HCT116 (cell line): Measurements from ENCODE around the gene PIEZO2.

Experiments
- CEBPB ChIP-seq: IDR thresholded peaks from 2 replicates; pipeline ENCODE4 v1.6.1; 2012; ENCODE audit warnings: low read depth
- EZH2phosphoT487 ChIP-seq: fragments of 200-600 bp; IDR thresholded peaks from 2 replicates; pipeline ENCODE4 v1.6.1; 2018; ENCODE audit warnings: antibody characterized with exemption, borderline replicate concordance
- POLR2A ChIP-seq: IDR thresholded peaks from 2 replicates; pipeline ENCODE4 v1.7.0; 2011; ENCODE audit warnings: borderline replicate concordance; ENCODE audit not compliant: insufficient read depth, insufficient read length; ENCODE audit errors: extremely low read depth
- POLR2AphosphoS5 ChIP-seq: IDR thresholded peaks from 2 replicates; pipeline ENCODE4 v1.6.1; 2011; ENCODE audit warnings: mild to moderate bottlenecking, low read depth, low read length, moderate library complexity
- RAD21 ChIP-seq: IDR thresholded peaks from 2 replicates; pipeline ENCODE4 v1.6.1; 2012; ENCODE audit warnings: low read depth, mild to moderate bottlenecking
- SRF ChIP-seq: IDR thresholded peaks from 2 replicates; pipeline ENCODE4 v1.6.1; 2012; ENCODE audit warnings: low read depth
- TCF7L2 ChIP-seq: IDR thresholded peaks from 2 replicates; pipeline ENCODE4 v1.7.0; 2011; ENCODE audit warnings: borderline replicate concordance, inconsistent platforms; ENCODE audit not compliant: insufficient read depth, insufficient read length; ENCODE audit errors: extremely low read depth
- ZNF274 ChIP-seq: fragments of 200-500 bp; sonication (Bioruptor generic); IDR thresholded peaks from 2 replicates; pipeline ENCODE4 v1.6.1; 2014; ENCODE audit warnings: mild to moderate bottlenecking, low read depth, low read length, inconsistent platforms
- TF ChIP-seq, protein P1 (sequence below): IDR thresholded peaks from 2 replicates; pipeline ENCODE4 v1.6.1; 2011; ENCODE audit warnings: mild to moderate bottlenecking, low read length, moderate library complexity; ENCODE audit not compliant: insufficient replicate concordance; ENCODE audit errors: extremely low read depth
- TF ChIP-seq, protein P2 (sequence below), 3 experiments: fragments of 200-600 bp in 1 of 3; sonication (generic) in 1 of 3; IDR thresholded peaks in 2 of 3; conservative IDR thresholded peaks in 1 of 3; 2 replicates each; pipeline ENCODE4 v1.5.1; 2012 to 2017; ENCODE audit warnings: low read depth in 2 of 3, low read length in 2 of 3, antibody characterized with exemption in 1 of 3, borderline replicate concordance in 1 of 3, control low read depth in 1 of 3, mild to moderate bottlenecking in 1 of 3, mixed read lengths in 1 of 3, mixed run types in 1 of 3, moderate library complexity in 1 of 3; ENCODE audit not compliant: insufficient read depth in 1 of 3

DNA sequence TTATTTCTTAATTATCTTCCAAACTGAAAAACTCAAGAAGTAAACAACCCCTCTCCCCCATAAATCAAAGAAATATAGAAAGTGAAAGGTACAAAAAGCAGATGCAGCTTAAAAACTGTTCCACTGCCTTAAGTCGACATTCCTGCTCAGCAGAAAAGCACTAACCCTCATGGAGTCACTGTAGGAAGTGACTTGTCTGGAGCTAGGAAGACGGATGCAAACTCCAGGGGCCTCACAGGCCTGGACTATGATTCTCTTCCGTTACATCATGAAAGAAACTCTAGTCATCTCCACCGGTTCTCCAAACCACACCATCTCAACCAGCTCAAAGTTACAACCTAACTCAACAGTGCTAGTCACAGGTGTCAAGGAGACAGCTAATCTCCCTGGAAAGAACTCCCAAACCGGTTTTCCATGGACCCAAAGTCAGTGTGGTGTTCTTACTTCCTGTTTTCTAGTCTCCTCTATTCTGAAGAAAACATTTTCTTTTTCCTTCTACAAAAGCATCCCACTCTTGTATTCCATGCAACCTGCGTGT is 128.4 kb downstream of the PIEZO2 start:
- TF ChIP-seq CEBPB (no peak), SRF (no peak), POLR2A (no peak), POLR2AphosphoS5 (no peak), RAD21 (no peak), TCF7L2 (no peak), ZNF274 (no peak), EZH2phosphoT487 (no peak)
- TF ChIP-seq, protein P1, sequence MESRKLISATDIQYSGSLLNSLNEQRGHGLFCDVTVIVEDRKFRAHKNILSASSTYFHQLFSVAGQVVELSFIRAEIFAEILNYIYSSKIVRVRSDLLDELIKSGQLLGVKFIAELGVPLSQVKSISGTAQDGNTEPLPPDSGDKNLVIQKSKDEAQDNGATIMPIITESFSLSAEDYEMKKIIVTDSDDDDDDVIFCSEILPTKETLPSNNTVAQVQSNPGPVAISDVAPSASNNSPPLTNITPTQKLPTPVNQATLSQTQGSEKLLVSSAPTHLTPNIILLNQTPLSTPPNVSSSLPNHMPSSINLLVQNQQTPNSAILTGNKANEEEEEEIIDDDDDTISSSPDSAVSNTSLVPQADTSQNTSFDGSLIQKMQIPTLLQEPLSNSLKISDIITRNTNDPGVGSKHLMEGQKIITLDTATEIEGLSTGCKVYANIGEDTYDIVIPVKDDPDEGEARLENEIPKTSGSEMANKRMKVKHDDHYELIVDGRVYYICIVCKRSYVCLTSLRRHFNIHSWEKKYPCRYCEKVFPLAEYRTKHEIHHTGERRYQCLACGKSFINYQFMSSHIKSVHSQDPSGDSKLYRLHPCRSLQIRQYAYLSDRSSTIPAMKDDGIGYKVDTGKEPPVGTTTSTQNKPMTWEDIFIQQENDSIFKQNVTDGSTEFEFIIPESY: no peak
- TF ChIP-seq, protein P2, sequence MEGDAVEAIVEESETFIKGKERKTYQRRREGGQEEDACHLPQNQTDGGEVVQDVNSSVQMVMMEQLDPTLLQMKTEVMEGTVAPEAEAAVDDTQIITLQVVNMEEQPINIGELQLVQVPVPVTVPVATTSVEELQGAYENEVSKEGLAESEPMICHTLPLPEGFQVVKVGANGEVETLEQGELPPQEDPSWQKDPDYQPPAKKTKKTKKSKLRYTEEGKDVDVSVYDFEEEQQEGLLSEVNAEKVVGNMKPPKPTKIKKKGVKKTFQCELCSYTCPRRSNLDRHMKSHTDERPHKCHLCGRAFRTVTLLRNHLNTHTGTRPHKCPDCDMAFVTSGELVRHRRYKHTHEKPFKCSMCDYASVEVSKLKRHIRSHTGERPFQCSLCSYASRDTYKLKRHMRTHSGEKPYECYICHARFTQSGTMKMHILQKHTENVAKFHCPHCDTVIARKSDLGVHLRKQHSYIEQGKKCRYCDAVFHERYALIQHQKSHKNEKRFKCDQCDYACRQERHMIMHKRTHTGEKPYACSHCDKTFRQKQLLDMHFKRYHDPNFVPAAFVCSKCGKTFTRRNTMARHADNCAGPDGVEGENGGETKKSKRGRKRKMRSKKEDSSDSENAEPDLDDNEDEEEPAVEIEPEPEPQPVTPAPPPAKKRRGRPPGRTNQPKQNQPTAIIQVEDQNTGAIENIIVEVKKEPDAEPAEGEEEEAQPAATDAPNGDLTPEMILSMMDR (IDR thresholded peaks at IDR 0.05 in 2 of 3, conservative IDR thresholded peaks at IDR 0.05 in 1 of 3; ENCODE audit: borderline replicate concordance in 1 of 3, insufficient read depth in 1 of 3, low read depth in 2 of 3, low read length in 2 of 3): no peak
